Measurements from ENCODE around the gene ATP11A. TPM values are rescaled to one million over a fixed set of nuclear protein-coding genes. Genes with fewer than 3 reads are reported as not detected.

ATP11A gene
- total RNA-seq, 2 donors from 2014 or later = 33.8 to 41.0 TPM

DNA sequence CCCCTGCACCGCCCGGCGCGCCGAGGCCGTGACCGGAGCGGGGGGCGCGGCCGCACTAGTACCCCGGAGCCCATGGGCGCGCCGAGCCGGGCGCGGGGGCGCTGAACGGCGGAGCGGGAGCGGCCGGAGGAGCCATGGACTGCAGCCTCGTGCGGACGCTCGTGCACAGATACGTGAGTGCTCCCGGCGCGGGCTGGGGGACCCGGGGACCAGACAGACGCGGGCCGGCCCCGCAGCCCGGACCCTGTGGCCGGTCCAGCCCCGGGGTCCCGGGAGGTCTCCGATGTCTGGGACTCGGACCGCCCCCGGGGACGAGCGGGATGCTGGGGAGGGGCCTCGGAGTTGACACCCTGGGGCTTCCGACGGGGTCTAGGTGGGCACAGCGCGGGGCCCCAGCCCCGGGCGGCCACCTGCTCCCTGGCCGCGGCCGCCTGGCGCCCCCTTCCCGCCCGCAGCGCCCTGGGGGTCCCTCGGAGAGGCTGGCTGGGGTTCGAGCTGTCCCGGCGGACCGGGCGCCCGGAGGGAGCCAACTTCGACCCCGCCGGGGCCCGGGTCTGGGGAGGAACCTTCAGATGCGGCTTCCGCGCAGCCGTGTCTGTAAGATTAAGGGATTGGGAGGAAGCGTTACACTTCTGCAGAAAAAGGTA, 568 bp downstream of the ATP11A start:
- Mint-ChIP-seq H3K4me3 (peak overlapping the region; percentile 83 to 99), H3K9me3 (no peaks in the 10 kb centered on the region), H3K36me3 (ENCODE audit: insufficient read depth in 2 of 2) (no peaks in the 10 kb centered on the region), H3K27ac (peak overlapping the region; percentile 92), H3K4me1 (ENCODE audit: low read depth) (peaks cover 47% of the 10 kb centered on the region), H3K27me3 (ENCODE audit: low read depth) (no peaks in the 10 kb centered on the region)
- DNase-seq = peak; percentile 33 to 40
- peak; percentile 6 to 30 for ATAC-seq (replicated peaks in 1 of 2)

DNA sequence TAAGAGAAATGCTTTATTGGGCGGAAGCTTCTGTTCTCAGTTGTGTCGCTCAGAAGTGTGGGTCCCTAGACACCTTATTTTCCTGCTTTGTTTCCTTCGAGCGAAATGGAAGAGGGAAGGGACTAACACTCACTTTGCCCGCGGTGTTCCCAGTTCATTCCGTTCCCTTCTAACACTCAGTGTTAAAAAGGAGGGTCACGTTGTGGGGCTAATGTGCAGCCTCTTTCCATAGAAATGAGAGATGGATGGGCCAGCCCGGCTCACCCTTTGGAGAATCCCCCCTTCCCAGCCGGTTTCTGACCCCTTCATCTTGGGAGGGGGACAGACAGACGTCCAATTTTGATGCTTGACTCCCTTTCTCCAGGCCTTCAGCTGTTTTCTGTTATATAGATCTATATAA, 2.3 kb downstream of the ATP11A start:
- H3K4me1 Mint-ChIP-seq (ENCODE audit: low read depth) = peaks cover 47% of the 10 kb centered on the region
- H3K27me3 Mint-ChIP-seq (ENCODE audit: low read depth) = no peaks in the 10 kb centered on the region
- peaks cover 0 to 1% of the 10 kb centered on the region in 2 donors for H3K36me3 Mint-ChIP-seq (ENCODE audit: insufficient read depth in 2 of 2)
- peak overlapping the region; percentile 83 to 99 for H3K4me3 Mint-ChIP-seq
- ATAC-seq (replicated peaks in 1 of 2) (no peak), DNase-seq (no peak)
- peak overlapping the region; percentile 17 for H3K27ac Mint-ChIP-seq
- no peaks in the 10 kb centered on the region for H3K9me3 Mint-ChIP-seq

DNA sequence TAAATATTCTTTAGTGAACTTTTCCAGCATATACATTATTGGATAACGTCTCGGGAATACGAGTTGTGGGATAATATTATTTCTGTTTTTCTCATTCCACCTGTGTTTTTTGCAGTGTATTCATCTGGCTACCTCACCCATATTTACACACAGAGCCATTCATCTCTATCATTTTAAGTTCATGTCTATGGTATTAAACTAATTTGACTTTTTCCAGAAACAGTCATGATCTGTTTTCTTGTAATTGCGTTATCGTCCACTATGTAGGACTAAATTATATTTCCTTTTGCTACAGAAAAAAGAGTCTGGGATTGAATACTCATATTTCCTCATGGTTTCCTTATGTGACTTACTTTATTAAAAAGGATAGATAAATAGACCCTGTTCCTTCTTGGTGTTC, 2.7 kb downstream of the ATP11A start:
- Mint-ChIP-seq H3K27ac (peak overlapping the region; percentile 17), H3K4me3 (peak overlapping the region; percentile 83 to 99), H3K27me3 (ENCODE audit: low read depth) (no peaks in the 10 kb centered on the region), H3K9me3 (no peaks in the 10 kb centered on the region), H3K4me1 (ENCODE audit: low read depth) (peaks cover 45% of the 10 kb centered on the region), H3K36me3 (ENCODE audit: insufficient read depth in 2 of 2) (peaks cover 0 to 1% of the 10 kb centered on the region in 2 donors)
- DNase-seq (no peak), ATAC-seq (replicated peaks in 1 of 2) (no peak)

DNA sequence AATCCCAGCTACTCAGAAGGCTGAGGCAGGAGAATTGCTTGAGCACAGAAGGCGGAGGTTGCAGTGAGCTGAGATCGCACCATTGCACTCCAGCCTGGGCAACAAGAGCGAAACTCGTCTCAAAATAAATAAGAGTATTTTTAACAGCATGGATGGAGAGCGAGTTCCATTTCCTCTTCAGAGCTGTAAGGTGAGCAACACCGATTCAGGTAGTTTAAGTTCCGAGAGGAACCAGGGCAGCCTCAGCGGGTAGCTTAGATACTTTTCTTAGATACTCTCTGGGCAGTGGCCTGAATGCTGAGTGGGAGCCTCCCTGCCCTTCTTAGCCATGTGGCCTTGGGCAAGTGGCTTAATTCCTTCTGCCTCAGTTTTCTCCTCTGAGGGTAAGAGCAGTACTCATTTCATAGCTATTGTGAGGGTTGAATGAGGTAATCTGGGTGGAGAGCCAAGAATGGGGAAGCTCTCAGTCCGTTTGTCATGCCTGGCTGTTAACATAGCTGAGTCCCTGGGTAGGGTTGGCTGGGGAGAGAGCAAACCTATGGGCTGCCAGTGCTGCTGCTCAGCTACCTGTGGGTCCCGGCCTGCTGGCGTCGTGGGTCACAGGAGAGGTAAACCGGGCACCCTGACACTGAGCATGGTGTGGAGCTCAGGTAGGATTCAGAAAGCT, 4.1 kb downstream of the ATP11A start:
- ATAC-seq (replicated peaks in 1 of 2) (no peak), DNase-seq (no peak)
- Mint-ChIP-seq H3K27ac (no peak overlapping the region), H3K9me3 (no peaks in the 10 kb centered on the region), H3K4me3 (no peak overlapping the region), H3K4me1 (ENCODE audit: low read depth) (peaks cover 39% of the 10 kb centered on the region), H3K36me3 (ENCODE audit: insufficient read depth in 2 of 2) (peaks cover 0 to 1% of the 10 kb centered on the region in 2 donors), H3K27me3 (ENCODE audit: low read depth) (no peaks in the 10 kb centered on the region)

DNA sequence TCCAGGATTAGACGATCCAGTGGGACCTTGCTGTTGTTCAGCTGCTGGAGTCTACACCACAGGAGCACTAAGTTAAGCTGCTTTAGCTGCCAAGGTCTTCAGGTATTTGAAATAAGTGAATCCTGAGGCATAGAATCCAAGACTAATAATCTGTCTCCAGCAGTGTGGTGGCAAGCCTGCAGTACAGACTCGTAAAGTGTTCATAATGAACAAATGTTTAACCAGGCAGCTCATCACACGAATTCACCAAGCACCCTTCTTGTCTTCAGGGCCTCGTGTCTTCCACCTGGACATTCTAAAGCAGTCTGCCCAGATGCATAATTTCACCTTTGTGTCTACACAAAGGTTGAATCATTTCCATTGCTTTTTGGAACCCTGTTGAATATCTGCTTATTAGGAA, 5.3 kb downstream of the ATP11A start:
- DNase-seq (no peak), ATAC-seq (replicated peaks in 1 of 2) (no peak)
- Mint-ChIP-seq H3K4me3 (no peak overlapping the region), H3K27ac (no peak overlapping the region), H3K9me3 (no peaks in the 10 kb centered on the region), H3K27me3 (ENCODE audit: low read depth) (no peaks in the 10 kb centered on the region), H3K36me3 (ENCODE audit: insufficient read depth in 2 of 2) (peaks cover 0 to 1% of the 10 kb centered on the region in 2 donors), H3K4me1 (ENCODE audit: low read depth) (peaks cover 43% of the 10 kb centered on the region)

DNA sequence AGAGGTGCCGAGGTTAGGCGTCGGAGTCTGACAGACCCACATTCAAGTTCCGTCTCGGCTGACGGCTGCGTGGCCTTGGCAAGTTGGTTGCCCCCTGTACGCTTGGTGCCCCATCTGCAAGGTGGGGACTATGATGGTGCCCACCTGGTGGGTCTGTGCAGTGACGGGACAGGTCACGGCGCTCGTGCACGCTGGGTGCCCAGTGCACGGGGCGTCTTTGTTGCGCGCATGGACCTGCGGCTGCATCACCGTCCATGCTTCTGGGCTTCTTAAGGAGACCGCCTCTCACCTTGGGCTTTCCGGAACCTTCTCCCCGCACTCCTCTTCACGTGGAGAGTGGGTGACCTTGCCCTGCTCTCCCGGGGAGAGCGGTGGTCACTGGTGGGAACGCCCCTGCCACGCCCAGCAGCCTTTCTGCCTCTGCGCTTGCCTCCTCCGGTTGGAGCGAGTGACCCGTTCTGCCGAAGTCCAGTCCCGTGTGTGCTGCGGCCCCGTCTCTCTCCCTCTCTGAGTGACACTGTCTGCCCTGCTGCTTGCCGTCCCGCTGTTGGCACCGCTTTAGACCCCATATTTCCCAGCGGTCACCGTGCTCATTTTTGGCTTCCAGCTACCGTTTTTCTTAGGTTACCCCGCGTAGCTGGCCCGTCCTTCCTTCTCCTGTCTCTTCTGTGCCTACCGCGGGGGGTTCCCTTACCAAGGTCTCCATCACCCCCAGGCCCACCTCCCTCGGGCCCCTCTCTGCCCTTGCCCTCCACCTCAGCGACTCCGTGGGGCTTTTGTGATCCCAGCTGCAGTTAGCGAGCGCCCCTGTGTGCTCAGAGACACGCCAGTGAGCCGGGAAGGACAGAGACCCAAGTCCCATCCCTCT, 6.4 kb downstream of the ATP11A start:
- Mint-ChIP-seq H3K4me3 (no peak overlapping the region), H3K27me3 (ENCODE audit: low read depth) (no peaks in the 10 kb centered on the region), H3K4me1 (ENCODE audit: low read depth) (peaks cover 43% of the 10 kb centered on the region), H3K36me3 (ENCODE audit: insufficient read depth in 2 of 2) (peaks cover 0 to 1% of the 10 kb centered on the region in 2 donors), H3K9me3 (no peaks in the 10 kb centered on the region), H3K27ac (no peak overlapping the region)
- ATAC-seq (replicated peaks in 1 of 2) = no peak
- no peak for DNase-seq

- Mint-ChIP-seq H3K27ac (no peak overlapping the region), H3K4me3 (no peak overlapping the region), H3K9me3 (no peaks in the 10 kb centered on the region), H3K36me3 (ENCODE audit: insufficient read depth in 2 of 2) (peaks cover 0 to 1% of the 10 kb centered on the region in 2 donors), H3K4me1 (ENCODE audit: low read depth) (peaks cover 38% of the 10 kb centered on the region), H3K27me3 (ENCODE audit: low read depth) (no peaks in the 10 kb centered on the region)
- no peak for ATAC-seq (replicated peaks in 1 of 2)
- no peak for DNase-seq
Measured at GRCh38 chr13:112696869-112697465, 7.1 kb downstream of the ATP11A start.

- peaks cover 0 to 1% of the 10 kb centered on the region in 2 donors for H3K36me3 Mint-ChIP-seq (ENCODE audit: insufficient read depth in 2 of 2)
- no peak overlapping the region for H3K27ac Mint-ChIP-seq
- ATAC-seq (replicated peaks in 1 of 2) (no peak), DNase-seq (no peak)
- H3K9me3 Mint-ChIP-seq = no peaks in the 10 kb centered on the region
- no peak overlapping the region for H3K4me3 Mint-ChIP-seq
- peaks cover 34% of the 10 kb centered on the region for H3K4me1 Mint-ChIP-seq (ENCODE audit: low read depth)
- no peaks in the 10 kb centered on the region for H3K27me3 Mint-ChIP-seq (ENCODE audit: low read depth)
Measured at GRCh38 chr13:112697756-112698655, 8.2 kb downstream of the ATP11A start.

GRCh38 chr13:112699322-112699918, 9.6 kb downstream of the ATP11A start:
- DNase-seq = no peak
- H3K27me3 Mint-ChIP-seq (ENCODE audit: low read depth) = no peaks in the 10 kb centered on the region
- peaks cover 0 to 1% of the 10 kb centered on the region in 2 donors for H3K36me3 Mint-ChIP-seq (ENCODE audit: insufficient read depth in 2 of 2)
- peaks cover 34% of the 10 kb centered on the region for H3K4me1 Mint-ChIP-seq (ENCODE audit: low read depth)
- no peak for ATAC-seq (replicated peaks in 1 of 2)
- H3K9me3 Mint-ChIP-seq = no peaks in the 10 kb centered on the region
- H3K27ac Mint-ChIP-seq = peak overlapping the region; percentile 38
- no peak overlapping the region for H3K4me3 Mint-ChIP-seq

- Mint-ChIP-seq H3K27me3 (ENCODE audit: low read depth) (no peaks in the 10 kb centered on the region), H3K9me3 (no peaks in the 10 kb centered on the region), H3K4me3 (no peak overlapping the region), H3K4me1 (ENCODE audit: low read depth) (peaks cover 37% of the 10 kb centered on the region), H3K36me3 (ENCODE audit: insufficient read depth in 2 of 2) (peaks cover 0 to 1% of the 10 kb centered on the region in 2 donors), H3K27ac (no peak overlapping the region)
- ATAC-seq (replicated peaks in 1 of 2) (no peak), DNase-seq (no peak)
Measured at GRCh38 chr13:112700291-112701060, 10.6 kb downstream of the ATP11A start.

- no peaks in the 10 kb centered on the region for H3K36me3 Mint-ChIP-seq (ENCODE audit: insufficient read depth in 2 of 2)
- H3K27ac Mint-ChIP-seq = no peak overlapping the region
- no peaks in the 10 kb centered on the region for H3K9me3 Mint-ChIP-seq
- no peak overlapping the region for H3K4me3 Mint-ChIP-seq
- ATAC-seq (replicated peaks in 1 of 2) (no peak), DNase-seq (no peak)
- H3K4me1 Mint-ChIP-seq (ENCODE audit: low read depth) = peaks cover 37% of the 10 kb centered on the region
- H3K27me3 Mint-ChIP-seq (ENCODE audit: low read depth) = no peaks in the 10 kb centered on the region
Measured at GRCh38 chr13:112702341-112702985, 12.6 kb downstream of the ATP11A start.

Data from activated T-cell treated with anti-CD3 and anti-CD28 coated beads, Interleukin-2, amount 50 U/mL, for 72 hours (primary cell).